Vagina (tissue), 2 donors: ENCODE results near the gene INPP4B. TPM values are rescaled to one million over a fixed set of nuclear protein-coding genes. Genes with fewer than 3 reads are reported as not detected.

ENCODE experiments used
- DNase-seq, 2 donors: peaks; one replicate each; pipeline ENCODE4 v3.0.0-alpha.2; 2017; ENCODE audit errors: extremely low spot score in 2 of 2
- H3K27ac ChIP-seq: fragments of 200-600 bp; sonication (generic); one replicate; pipeline ENCODE4 v1.5.1; 2019
- H3K27me3 ChIP-seq: fragments of 200-600 bp; sonication (generic); one replicate; pipeline ENCODE4 v1.5.1; 2019
- H3K36me3 ChIP-seq, 2 donors: fragments of 200-600 bp; sonication (generic); one replicate each; pipeline ENCODE4 v1.5.1; 2017 to 2019
- H3K4me1 ChIP-seq: fragments of 200-600 bp; sonication (generic); one replicate; pipeline ENCODE4 v1.5.1; 2019
- H3K4me3 ChIP-seq, 2 donors: fragments of 200-600 bp; sonication (generic); 1 replicate in 1 of 2; 2 replicates in 1 of 2; pipeline ENCODE4 v1.5.1; 2016 to 2019
- H3K9me3 ChIP-seq: fragments of 200-600 bp; sonication (generic); one replicate; pipeline ENCODE4 v1.5.1; 2019
- POLR2A ChIP-seq, 2 donors: fragments of 450-650 bp; IDR thresholded peaks; one replicate each; pipeline ENCODE4 v1.6.1; 2017; ENCODE audit warnings: antibody characterized with exemption in 2 of 2, mild to moderate bottlenecking in 2 of 2, moderate library complexity in 2 of 2
- POLR2AphosphoS5 ChIP-seq, 2 donors: sonication (generic); formaldehyde crosslinking; IDR thresholded peaks; one replicate each; pipeline ENCODE4 v1.9.0; 2017; ENCODE audit warnings: antibody characterized with exemption in 2 of 2, mild to moderate bottlenecking in 2 of 2, low read depth in 1 of 2; ENCODE audit not compliant: insufficient read depth in 1 of 2
- intact Hi-C: fragments of 100-400 bp; cut with DNase I; formaldehyde crosslinking; loops from one replicate; pipeline ENCODE4 v1.15.1; 2023
- total RNA-seq: library from RNA; depleted of rRNA; stranded (reverse); fragments of >200 nt; gene quantifications from one replicate; pipeline ENCODE4 v1.2.3, GENCODE V29; 2016
- TF ChIP-seq, protein P1 (sequence below), 3 experiments: fragments of 450-650 bp in 2 of 3; fragments of 200-600 bp in 1 of 3; sonication (generic) in 1 of 3; IDR thresholded peaks; one replicate each; pipeline ENCODE4 v1.5.1; 2017 to 2019; ENCODE audit warnings: antibody characterized with exemption in 3 of 3, mild to moderate bottlenecking in 2 of 3, moderate library complexity in 2 of 3

Gene INPP4B
- total RNA-seq, 1 donor from 2014 or later, result 21.1 TPM

GRCh38 chr4:142703694-142704309 lies 142.3 kb downstream of the INPP4B start:
- Histone ChIP-seq H3K27me3 (no peaks in the 10 kb centered on the region), H3K36me3 (no peaks in the 10 kb centered on the region), H3K4me1 (no peaks in the 10 kb centered on the region), H3K4me3 (no peak overlapping the region), H3K27ac (no peak overlapping the region), H3K9me3 (no peaks in the 10 kb centered on the region)
- TF ChIP-seq, protein P1, sequence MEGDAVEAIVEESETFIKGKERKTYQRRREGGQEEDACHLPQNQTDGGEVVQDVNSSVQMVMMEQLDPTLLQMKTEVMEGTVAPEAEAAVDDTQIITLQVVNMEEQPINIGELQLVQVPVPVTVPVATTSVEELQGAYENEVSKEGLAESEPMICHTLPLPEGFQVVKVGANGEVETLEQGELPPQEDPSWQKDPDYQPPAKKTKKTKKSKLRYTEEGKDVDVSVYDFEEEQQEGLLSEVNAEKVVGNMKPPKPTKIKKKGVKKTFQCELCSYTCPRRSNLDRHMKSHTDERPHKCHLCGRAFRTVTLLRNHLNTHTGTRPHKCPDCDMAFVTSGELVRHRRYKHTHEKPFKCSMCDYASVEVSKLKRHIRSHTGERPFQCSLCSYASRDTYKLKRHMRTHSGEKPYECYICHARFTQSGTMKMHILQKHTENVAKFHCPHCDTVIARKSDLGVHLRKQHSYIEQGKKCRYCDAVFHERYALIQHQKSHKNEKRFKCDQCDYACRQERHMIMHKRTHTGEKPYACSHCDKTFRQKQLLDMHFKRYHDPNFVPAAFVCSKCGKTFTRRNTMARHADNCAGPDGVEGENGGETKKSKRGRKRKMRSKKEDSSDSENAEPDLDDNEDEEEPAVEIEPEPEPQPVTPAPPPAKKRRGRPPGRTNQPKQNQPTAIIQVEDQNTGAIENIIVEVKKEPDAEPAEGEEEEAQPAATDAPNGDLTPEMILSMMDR (IDR thresholded peaks at IDR 0.05), result no peak
- no peak for TF ChIP-seq POLR2AphosphoS5 (IDR thresholded peaks at IDR 0.05; ENCODE audit: insufficient read depth in 1 of 2, low read depth in 1 of 2)
- TF ChIP-seq POLR2A (IDR thresholded peaks at IDR 0.05), result no peak
- intact Hi-C loops, result no loop called here
- DNase-seq, result no peak

DNA sequence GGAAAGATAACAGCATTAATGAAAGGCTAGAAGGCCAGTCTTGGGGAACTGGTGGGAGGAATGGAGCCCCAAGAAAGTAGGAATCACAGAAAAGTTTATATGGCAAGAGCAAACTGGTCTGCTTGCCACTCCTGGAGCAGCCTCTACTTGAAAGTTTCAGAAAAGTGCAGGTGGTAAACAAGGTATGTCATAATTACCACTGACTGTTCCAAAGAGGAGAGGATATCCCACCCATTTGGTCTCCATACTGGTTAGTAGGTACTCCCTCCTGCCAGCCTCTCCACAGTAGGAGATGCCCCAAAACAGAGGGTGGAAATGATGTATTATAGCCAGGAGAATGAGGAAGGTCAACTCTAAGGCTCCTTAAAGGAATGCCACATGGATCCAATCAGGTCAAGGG lies 145.1 kb downstream of the INPP4B start:
- Histone ChIP-seq H3K27me3 (no peaks in the 10 kb centered on the region), H3K27ac (no peak overlapping the region), H3K4me1 (peaks cover 10% of the 10 kb centered on the region), H3K36me3 (no peaks in the 10 kb centered on the region), H3K9me3 (no peaks in the 10 kb centered on the region), H3K4me3 (no peak overlapping the region)
- intact Hi-C loops, result no loop called here
- no peak for DNase-seq
- TF ChIP-seq POLR2AphosphoS5 (IDR thresholded peaks at IDR 0.05; ENCODE audit: insufficient read depth in 1 of 2, low read depth in 1 of 2) (no peak), POLR2A (IDR thresholded peaks at IDR 0.05) (no peak)
- TF ChIP-seq, protein P1 (IDR thresholded peaks at IDR 0.05), result no peak

DNA sequence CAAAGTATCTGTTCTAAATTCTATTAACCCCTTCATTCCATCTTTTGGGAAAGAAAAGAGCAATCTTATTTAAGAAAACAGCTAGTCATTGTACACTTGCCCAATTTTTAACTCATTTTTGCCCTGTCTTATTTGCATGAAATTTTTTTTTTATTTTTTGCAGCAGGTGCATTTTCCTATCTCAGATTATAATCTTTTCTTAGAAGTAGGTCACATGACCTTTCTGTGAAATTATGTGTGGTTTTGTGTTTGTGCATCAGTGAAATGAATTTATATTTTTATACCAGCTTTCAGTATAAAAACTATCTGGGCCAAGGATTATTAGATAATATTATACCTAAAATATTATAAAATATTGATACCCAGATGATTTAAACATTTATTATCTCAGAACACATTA lies 145.6 kb downstream of the INPP4B start:
- intact Hi-C loops, result no loop called here
- Histone ChIP-seq H3K36me3 (no peaks in the 10 kb centered on the region), H3K4me1 (peaks cover 13% of the 10 kb centered on the region), H3K9me3 (no peaks in the 10 kb centered on the region), H3K4me3 (no peak overlapping the region), H3K27ac (no peak overlapping the region), H3K27me3 (no peaks in the 10 kb centered on the region)
- TF ChIP-seq POLR2AphosphoS5 (IDR thresholded peaks at IDR 0.05; ENCODE audit: insufficient read depth in 1 of 2, low read depth in 1 of 2) (no peak), POLR2A (IDR thresholded peaks at IDR 0.05) (no peak)
- TF ChIP-seq, protein P1 (IDR thresholded peaks at IDR 0.05), result no peak
- no peak for DNase-seq

- no peak for DNase-seq
- H3K4me1 ChIP-seq, result peaks cover 13% of the 10 kb centered on the region
- H3K9me3 ChIP-seq, result no peaks in the 10 kb centered on the region
- H3K27ac ChIP-seq, result no peak overlapping the region
- H3K36me3 ChIP-seq, result no peaks in the 10 kb centered on the region
- TF ChIP-seq POLR2A (IDR thresholded peaks at IDR 0.05) (no peak), POLR2AphosphoS5 (IDR thresholded peaks at IDR 0.05; ENCODE audit: insufficient read depth in 1 of 2, low read depth in 1 of 2) (no peak)
- TF ChIP-seq, protein P1 (IDR thresholded peaks at IDR 0.05), result no peak
- H3K27me3 ChIP-seq, result no peaks in the 10 kb centered on the region
- intact Hi-C loops, result no loop called here
- H3K4me3 ChIP-seq, result no peak overlapping the region
Observed at GRCh38 chr4:142698552-142698951, 147.5 kb downstream of the INPP4B start.

GRCh38 chr4:142697928-142698327 lies 148.2 kb downstream of the INPP4B start:
- no peaks in the 10 kb centered on the region for H3K9me3 ChIP-seq
- no peak for TF ChIP-seq POLR2AphosphoS5 (IDR thresholded peaks at IDR 0.05; ENCODE audit: insufficient read depth in 1 of 2, low read depth in 1 of 2)
- no peak for TF ChIP-seq POLR2A (IDR thresholded peaks at IDR 0.05)
- TF ChIP-seq, protein P1 (IDR thresholded peaks at IDR 0.05), result no peak
- H3K27ac ChIP-seq, result no peak overlapping the region
- no peak overlapping the region for H3K4me3 ChIP-seq
- peaks cover 13% of the 10 kb centered on the region for H3K4me1 ChIP-seq
- H3K27me3 ChIP-seq, result no peaks in the 10 kb centered on the region
- intact Hi-C loops, result no loop called here
- DNase-seq, result no peak
- no peaks in the 10 kb centered on the region for H3K36me3 ChIP-seq
